HG02623 (cell line): ENCODE data around the gene RPL36.

Experiments used
- ATAC-seq: cut with Tn5 transposase; IDR thresholded peaks from one replicate; pipeline ENCODE4 v1.9.1; 2021; ENCODE audit warnings: moderate library complexity; ENCODE audit not compliant: unreplicated experiment

RPL36 gene

DNA sequence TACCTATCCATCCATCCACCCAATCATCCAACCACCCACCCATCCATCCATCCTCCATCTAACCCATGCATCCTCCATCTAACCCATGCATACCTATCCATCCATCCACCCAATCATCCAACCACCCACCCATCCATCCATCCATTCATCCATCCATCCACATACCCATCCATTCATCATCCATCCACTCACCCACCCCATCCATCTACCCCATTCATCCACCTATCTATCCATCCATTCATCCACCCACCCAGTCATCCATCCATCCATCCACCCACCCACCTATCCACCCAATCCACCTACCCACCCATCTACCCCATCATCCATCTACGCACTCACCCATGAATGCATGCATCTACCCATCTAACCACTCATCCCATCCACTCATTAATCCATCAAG, 16.3 kb upstream of the RPL36 start:
- no peak for ATAC-seq

DNA sequence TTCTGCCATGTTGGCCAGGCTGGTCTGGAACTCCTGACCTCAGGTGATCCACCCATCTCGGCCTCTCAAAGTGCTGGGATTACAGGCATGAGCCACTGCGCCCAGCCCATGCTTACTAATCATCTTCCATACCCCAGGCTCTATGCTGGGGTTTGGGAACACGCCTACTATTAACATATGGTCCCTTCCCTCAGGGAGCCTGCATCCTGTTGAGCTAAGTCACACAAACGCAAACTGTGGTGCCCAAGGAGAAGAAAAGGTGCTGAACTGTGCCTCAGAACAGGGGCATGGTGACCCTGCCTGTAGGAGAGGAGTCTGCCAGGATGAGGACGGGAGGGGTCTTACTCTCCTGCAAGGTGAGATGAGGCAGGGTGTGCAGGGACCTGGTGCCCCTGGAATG, 15.4 kb upstream of the RPL36 start:
- no peak for ATAC-seq

DNA sequence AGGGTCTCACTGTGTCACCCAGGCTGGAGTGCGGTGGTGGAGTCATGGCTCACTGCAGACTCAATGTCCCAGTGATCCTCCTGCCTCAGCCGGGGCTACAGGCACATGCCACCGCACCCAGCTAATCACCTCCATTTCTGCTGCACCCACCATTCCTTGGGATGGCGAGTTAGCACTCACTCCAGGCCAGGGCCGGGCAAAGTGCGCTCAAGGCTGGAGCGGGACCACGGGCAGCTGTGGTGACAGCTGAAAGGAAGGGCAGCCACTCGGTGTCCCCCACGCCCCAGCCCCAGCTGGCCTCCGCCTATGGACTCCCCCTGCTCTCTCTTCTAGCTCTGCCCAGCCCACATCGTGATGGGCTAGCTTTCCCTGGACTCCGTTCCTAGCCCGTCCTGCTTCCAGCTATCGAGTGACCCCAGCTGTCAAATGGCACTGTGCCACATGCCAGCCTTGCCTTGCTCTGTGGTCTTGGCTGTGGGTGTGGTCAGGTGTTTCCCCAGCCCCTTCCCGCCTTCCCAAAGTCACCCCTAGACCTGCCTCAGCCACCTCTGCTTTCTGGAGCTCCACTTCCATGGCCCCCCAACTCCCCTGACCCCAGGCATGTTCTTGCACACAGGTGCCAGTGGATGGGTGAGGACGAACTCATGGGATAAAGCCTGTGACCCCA, 13.9 kb upstream of the RPL36 start:
- no peak for ATAC-seq

DNA sequence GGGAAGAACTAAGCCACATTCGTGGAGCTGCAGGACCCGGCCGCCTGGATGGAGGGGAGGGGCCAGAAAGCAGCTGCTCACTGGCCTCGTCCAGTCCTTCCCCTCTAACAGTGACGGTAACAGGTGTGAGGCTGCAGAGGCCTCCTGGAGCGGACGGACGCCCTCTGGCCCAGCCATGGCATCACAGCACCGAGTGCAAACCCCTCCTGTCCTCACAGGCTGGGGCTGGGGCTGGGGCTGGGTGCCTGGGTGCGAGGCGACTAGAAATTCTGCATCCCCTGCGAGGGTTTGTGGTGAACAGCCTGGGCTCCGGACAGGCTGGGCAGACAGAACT, 13.4 kb upstream of the RPL36 start:
- ATAC-seq, result no peak

DNA sequence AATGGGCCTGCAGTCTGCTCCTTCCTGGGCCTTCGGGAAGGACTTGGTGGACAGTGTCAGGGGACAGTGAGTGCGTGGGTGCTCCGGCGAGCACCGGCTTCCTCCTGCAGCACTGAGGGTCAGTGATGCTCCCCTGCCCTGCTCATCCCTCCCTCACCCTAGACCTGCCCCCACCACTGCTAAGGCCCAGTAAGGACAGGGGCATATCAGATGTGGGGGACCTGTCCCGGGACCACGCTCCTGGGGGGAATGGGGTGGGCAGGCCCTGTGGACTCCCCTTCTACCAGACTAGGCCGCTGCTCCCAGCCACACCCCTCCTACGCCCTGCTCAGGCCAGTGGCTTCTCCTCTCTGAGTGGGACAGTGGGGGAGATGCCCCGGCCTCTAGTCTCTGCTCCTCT, 13.0 kb upstream of the RPL36 start:
- no peak for ATAC-seq

DNA sequence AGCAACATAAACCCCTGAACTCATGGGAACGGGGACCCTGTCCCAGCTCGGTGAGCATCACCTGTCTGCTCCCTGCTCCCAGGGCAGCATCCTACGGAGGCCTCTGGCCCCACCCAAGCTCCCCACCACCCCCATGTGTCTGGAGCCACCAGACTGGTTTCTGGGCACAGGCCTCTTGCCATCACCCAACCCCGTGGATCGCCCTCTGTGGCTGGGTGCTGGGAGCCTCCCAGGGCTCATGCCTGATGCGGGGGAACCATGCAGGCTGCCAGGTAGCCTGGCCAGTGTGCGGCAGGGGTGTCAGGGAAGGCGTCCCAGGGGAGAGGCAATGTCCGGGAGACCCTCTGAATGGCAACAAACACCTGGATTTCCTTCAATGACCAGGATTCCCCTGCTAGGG, 12.5 kb upstream of the RPL36 start:
- no peak for ATAC-seq

DNA sequence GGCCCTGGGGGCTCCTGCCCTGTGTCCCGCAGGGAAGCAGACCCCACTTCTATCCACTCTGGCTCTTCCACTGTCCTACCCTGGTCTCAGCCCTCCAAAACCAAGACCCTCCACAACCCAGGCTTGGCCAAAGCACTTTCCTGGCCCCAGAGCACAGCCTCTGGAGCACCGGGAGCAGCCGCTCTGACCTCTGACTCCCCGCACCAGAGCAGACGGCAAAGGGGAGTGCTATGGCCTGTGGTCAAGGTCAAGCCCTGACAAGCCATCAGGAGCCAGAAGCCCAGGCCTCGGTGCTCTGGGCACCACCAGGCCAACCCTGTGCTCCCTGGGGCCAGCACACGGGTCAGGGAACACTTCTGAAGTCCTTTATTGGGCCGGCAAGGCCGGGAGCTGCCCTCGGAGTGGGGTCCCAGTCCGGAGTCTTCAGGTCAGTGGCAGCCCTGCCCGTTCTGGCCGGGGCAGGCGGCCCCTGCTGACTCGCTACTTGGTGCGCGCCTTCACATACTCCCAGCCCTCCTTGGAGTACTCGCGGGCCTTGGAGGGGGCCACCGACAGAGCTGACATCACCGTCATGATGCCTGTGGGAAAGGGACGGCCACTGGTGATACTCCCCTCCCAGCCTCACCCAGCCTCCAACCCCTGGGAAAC, 11.9 kb upstream of the RPL36 start:
- ATAC-seq, result no peak

DNA sequence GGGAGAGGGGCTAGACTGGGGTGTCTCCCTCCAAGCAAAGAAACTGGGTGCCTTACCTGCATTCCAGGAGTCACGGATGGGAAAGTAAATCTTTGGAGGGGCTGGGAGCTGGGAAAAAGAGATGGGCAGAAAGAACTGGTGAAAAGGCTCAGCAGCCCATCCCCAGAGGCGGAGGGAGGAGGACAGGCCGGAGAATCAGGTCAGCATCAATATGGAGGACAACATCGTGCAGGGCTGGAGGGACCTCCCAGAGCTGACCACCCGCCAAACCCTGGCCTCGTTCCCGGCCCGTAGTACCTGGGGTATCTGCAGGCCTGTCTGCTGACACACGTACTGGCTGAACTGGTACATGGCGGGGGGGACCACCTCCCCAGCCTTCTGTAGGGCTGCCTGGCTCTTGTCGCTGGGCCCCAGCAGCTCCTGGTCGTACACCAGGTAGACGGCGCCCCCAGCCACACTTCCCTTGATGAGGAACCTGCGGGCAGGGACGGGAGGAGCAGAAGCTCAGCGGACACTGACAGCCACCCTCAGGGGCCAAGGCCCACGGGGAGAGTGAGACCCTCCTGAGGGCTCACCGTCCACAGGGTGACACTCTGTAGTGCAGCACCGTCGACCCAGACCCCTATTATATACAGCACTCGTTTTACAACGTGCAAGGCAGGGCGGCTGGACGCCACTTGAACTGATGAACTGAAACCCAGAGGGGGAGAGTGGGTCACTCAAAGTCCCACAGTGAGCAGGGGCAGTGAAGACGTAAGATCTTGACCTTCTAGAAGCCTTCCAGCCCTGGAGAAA, 10.6 kb upstream of the RPL36 start:
- no peak for ATAC-seq

DNA sequence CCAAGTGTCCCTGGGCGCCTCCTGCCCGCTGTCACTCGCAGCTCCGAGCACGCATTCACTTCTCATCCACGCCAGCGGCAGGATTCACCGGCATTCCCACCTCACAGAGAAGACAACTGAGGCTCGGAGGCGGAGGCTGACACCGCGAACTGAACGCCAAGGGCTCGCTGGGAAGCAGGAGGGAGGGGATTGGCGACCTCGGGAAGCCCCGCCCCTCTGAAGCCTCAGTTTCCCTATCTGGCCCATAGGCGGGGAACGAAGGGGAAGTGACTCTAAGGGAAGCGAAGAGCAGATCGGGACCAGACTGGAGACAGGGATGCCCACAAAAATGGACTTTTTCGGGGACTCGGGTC, 10.0 kb upstream of the RPL36 start:
- ATAC-seq, result no peak

DNA sequence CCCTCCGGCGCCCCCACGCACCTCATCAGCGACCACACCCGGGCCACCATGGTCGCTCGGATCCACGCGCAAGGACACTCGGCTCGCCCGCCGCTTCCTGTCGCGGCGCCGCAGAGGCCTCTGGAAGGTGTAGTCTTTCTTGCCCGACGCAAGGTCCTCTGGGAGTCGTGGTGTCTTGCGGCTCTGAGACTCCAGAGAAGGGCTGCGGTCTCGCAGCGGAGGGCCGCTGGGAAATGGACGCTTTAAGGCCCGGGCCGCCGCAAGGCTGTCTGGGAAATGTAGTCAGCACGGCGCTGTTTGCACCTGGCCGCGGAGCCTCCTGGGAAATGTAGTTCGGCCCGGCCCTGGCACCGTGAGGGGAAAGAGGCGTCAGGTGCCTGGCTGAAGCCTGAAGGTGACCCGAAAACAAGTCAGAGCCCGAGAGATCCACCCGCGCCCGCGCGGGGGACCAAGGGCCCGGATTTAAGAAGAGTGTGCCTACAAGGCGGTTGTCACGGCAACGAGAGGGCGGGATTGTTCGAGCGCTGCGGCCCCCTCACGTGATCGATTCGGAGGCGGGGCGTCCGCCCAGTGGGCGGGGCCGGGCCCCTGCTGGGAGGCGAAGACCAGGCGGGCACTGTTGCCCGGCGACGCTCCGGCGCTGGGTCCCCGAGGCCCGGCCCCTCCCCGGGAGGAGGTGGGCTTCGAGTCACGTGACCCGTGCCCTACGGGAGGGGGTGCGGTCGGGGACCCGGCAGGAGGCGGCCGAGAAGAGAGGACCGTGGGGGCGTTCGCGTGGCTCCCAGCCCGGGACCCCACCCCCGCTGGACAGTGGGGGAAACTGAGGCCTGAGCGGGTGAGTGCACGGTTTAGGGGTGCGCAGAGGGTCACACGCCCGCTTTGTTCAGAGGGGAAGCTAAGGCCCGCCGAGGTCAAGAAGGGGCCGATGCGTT, 9.4 kb upstream of the RPL36 start, which contains the start of the genes HSD11B1L and MICOS13:
Gene HSD11B1L (plus strand): TSS at position 591 of the 932 bp plus-strand sequence. CDS start 3,806 bp downstream, outside the sequence.
Gene MICOS13 (minus strand): TSS at position 80 of the 932 bp plus-strand sequence. CDS start 30 bp downstream, at position 50.
- peak; percentile 83 for ATAC-seq

DNA sequence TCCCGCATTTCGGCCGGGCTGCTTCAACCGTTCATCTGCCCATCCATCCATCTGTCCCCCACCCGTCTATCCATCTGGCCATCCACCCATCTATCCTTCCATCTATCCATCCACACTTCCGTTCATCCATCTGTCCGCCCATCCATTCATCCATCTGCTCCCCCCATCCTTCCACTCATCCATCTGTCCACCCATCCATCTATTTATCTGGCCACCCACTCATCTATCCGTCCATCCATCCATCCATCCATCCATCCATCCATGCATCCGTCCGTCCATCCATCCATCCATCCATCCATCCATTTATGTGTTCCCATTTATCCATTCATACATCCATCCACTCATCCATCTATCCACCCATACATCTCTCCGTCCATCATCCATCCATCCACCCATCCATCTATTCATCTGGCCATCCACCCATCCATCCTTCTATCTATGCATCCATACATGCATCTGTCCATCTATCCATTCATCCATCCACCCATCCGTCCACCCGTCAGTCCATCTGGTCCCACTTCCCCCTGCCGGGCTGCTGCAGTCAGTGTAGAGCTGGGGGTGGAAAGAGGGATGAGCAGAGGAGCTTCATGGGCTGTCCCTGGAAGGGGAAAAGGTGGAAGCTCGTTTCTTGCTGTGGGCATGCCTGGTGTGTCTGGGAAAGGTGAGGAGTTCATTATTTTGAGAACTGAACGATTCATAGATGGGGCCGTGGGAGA, 8.5 kb upstream of the RPL36 start:
- ATAC-seq, result no peak

DNA sequence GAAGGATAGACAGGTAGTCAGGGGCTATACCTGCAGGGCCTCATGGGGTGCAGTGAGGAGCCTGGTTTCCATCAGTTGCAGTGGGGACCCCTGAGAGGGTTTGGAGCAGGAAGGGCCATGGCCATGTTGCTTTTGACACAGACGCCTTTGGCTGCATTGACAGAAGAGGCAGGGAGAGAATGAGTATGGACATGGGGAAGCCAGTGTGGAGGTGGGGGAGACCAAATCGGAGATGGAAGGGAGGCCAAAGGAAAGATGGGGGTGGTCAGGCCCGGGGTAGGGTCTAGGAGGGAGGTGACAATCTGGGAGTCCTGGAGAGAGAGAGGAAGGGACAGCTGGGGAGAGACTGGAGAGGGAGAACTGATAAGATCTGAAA, 8.0 kb upstream of the RPL36 start:
- ATAC-seq, result no peak

DNA sequence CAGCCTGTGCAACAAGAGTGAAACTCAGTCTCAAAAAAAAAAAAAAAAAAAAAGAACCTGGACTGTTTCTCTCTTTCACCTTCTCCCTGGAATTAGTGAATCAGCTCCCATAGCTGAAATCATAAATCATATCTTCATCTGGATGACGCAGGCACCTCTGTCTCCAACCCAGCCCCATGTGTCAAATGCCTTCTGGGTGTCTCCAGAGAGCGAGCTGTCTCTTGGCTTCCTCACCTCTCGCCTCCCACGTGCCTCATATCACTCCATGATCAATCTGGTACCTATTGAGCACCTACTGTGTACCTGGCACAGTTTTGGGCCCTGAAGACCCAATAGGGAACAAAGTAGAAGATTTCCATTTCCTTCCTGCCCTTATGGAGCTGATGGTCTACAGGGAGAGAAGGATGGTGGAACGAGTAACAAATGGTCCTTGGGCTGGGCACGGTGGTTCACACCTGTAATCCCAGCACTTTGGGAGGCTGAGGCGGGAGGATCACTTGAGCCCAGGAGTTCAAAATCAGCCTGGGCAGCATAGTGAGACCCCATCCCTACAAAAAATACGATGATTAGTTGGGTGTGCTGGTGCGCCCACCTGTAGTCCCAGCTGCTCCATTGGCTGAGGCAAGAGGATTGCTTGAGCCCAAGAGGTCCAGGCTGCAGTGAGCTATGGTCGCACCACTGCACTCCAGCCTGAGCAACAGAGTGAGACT, 6.8 kb upstream of the RPL36 start:
- ATAC-seq, result no peak

DNA sequence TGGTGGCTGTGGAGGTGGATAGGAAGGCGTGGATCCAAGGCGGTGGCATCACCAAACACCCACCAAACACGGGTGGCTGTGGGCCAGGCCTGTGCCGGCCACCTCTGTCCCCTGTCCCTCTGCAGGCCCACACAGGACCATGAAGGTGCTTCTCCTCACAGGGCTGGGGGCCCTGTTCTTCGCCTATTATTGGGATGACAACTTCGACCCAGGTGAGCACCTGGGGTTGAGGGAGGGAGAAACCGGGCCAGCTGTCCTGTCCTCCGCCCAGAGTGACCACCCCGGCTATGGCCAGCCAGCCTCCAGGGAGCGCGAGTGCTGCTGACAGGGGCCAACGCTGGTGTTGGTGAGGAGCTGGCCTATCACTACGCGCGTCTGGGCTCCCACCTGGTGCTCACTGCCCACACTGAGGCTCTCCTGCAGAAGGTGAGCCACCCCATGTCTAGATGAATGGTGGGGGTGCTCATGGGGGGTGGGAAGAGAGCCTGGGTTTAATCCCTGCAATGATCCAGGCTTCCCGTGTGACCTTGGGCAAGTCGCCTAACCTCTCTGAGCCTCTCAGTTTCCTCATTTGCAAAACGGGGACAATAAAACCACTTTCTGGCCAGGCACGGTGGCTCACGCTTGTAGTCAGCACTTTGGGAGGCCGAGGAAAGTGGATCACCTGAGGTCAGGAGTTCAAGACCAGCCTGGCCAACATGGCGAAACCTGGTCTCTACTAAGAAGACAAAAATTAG, 5.2 kb upstream of the RPL36 start:
- ATAC-seq, result no peak

DNA sequence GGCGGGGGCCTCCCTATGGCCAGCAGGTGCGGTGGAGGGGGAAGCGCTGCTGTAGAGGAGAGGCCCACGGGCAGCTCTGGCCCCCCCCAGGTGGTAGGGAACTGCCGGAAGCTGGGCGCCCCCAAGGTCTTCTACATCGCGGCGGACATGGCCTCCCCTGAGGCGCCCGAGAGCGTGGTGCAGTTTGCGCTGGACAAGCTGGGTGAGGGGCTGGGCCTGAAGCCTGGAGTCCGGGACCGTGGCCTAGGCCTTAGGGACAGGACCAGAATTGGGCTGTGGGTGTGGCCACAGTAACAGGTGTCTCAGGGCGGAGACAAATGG, 3.8 kb upstream of the RPL36 start:
- no peak for ATAC-seq

DNA sequence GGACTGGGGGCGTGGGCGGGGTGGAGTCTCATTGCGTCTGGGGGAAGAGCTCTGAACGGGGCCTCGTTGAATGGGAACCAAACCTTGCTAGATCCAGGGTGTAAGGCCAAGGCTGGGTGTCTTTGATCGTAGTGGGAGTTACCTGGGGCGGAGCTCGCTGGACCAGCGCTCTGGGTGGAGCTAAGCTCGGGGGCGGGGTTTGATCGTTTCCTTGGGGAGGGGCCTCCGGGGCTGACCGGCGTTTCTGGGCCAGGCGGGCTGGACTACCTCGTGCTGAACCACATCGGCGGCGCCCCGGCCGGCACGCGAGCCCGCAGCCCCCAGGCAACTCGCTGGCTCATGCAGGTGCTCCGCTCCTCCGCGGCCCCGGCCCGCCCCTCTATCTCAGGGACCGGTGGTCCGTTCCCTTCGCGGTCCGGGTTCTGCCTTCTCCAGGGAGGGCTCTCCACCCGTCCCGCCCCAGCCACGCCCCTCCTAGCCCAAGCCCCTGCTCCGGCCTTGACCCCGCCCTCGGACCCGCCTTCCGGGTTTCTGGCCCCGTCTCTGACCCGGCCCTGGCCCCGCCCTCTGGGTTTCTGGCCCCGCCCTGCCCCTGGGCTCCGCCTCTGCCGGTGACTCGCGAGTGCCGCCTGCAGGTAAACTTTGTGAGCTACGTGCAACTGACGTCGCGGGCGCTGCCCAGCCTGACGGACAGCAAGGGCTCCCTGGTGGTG, 3.3 kb upstream of the RPL36 start:
- ATAC-seq, result peak; percentile 44

DNA sequence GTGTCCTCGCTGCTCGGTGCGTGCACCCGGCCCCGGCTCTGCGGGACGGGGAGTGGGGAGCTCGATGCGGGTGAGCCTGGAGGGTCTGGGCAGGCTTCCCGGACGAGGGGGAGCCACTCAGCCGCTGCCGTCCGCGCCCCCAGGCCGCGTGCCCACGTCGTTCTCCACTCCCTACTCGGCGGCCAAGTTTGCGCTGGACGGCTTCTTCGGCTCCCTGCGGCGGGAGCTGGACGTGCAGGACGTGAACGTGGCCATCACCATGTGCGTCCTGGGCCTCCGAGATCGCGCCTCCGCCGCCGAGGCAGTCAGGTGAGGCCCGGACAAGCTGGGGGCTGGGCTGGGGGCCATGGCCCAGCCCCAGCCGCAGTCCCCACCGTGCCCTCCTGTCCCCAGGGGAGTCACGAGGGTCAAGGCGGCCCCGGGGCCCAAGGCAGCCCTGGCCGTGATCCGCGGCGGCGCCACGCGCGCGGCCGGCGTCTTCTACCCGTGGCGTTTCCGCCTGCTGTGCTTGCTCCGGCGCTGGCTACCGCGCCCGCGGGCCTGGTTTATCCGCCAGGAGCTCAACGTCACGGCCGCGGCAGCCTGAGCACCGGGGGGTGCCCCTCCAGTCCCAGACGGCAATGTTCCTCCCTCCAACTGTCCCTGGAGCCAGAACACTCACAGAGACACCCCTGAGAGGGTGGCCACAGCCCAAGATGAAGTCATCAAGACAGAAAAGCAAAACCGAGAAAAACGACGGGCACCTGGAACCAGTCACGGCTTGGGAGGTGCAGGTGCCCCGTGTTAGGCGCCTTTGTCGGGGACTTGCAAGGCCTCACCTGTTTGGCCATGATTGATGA, 2.5 kb upstream of the RPL36 start:
- ATAC-seq, result no peak
